Anterior cingulate cortex (tissue), 58 donors: Measurements from ENCODE around the gene NCAPD2.

Experiments
- DNase-seq, 58 donors: peaks; one replicate each; lab custom pipeline; 2025; lab: John Stamatoyannopoulos, UW

Gene NCAPD2

GRCh38 chr12:6532927-6533652 lies 39.2 kb downstream of the NCAPD2 start:
- DNase-seq, result peak in 55 of 58 donors; percentile 57 to 94 (median 83)

- DNase-seq, result peak in 3 of 58 donors; percentile 81 to 94 (median 85)
Measured at GRCh38 chr12:6533653-6533922, 39.7 kb downstream of the NCAPD2 start.

- peak; percentile 78 to 98 (median 95) for DNase-seq
Measured at GRCh38 chr12:6533923-6534694, 40.2 kb downstream of the NCAPD2 start, which contains the start of gene GAPDH. Gene GAPDH, plus strand, starts transcription at chr12:6534517. Its CDS starts 316 bp downstream, at chr12:6534833.

GRCh38 chr12:6534695-6534944 lies 40.7 kb downstream of the NCAPD2 start:
- DNase-seq, result no peak

GRCh38 chr12:6534945-6535696 lies 41.2 kb downstream of the NCAPD2 start:
- peak in 40 of 58 donors; percentile 13 to 71 (median 54) for DNase-seq

GRCh38 chr12:6535697-6535946 lies 41.7 kb downstream of the NCAPD2 start:
- DNase-seq, result no peak

- DNase-seq, result peak in 1 of 58 donors; percentile 30
Measured at GRCh38 chr12:6535960-6536847, 42.3 kb downstream of the NCAPD2 start.

- no peak for DNase-seq
Measured at GRCh38 chr12:6536894-6537579, 43.1 kb downstream of the NCAPD2 start.

- DNase-seq, result peak in 53 of 58 donors; percentile 16 to 87 (median 62)
Measured at GRCh38 chr12:6537580-6538419, 43.9 kb downstream of the NCAPD2 start.

GRCh38 chr12:6538420-6539313 lies 44.8 kb downstream of the NCAPD2 start:
- peak in 8 of 58 donors; percentile 17 to 72 (median 48) for DNase-seq

GRCh38 chr12:6539314-6539682 lies 45.4 kb downstream of the NCAPD2 start:
- DNase-seq, result no peak

- no peak for DNase-seq
Measured at GRCh38 chr12:6539707-6540134, 45.8 kb downstream of the NCAPD2 start.

- DNase-seq, result no peak
Measured at GRCh38 chr12:6540181-6540877, 46.4 kb downstream of the NCAPD2 start.

- no peak for DNase-seq
Measured at GRCh38 chr12:6541371-6542165, 47.7 kb downstream of the NCAPD2 start.

- no peak for DNase-seq
Measured at GRCh38 chr12:6542209-6543009, 48.5 kb downstream of the NCAPD2 start.

- no peak for DNase-seq
Measured at GRCh38 chr12:6546016-6546415, 52.1 kb downstream of the NCAPD2 start.
